ENCODE data around the gene TRMT1.

TRMT1 gene

GRCh38 chr19:13139633-13140311 is 23.2 kb upstream of the TRMT1 start:
- Histone ChIP-seq H3K4me3 (ENCODE audit: severe bottlenecking) (no peak overlapping the region), H3K9me3 (ENCODE audit: severe bottlenecking) (no peaks in the 10 kb centered on the region), H3K36me3 (ENCODE audit: low read depth) (peaks cover 55% of the 10 kb centered on the region), H3K27me3 (ENCODE audit: insufficient read depth, poor library complexity, severe bottlenecking) (no peaks in the 10 kb centered on the region), H3K4me1 (ENCODE audit: insufficient read depth, poor library complexity, severe bottlenecking) (peaks cover 5% of the 10 kb centered on the region), H3K27ac (ENCODE audit: poor library complexity, severe bottlenecking) (no peak overlapping the region)
- no peak for TF ChIP-seq CTCF (IDR thresholded peaks at IDR 0.05; ENCODE audit: poor library complexity, severe bottlenecking)
- no peak for DNase-seq (ENCODE audit: low spot score)
- no peak for ATAC-seq (ENCODE audit: low read depth)

GRCh38 chr19:13138916-13139198 is 22.3 kb upstream of the TRMT1 start:
- ATAC-seq (ENCODE audit: low read depth), result no peak
- peaks cover 5% of the 10 kb centered on the region for H3K4me1 ChIP-seq (ENCODE audit: insufficient read depth, poor library complexity, severe bottlenecking)
- no peak for DNase-seq (ENCODE audit: low spot score)
- no peaks in the 10 kb centered on the region for H3K27me3 ChIP-seq (ENCODE audit: insufficient read depth, poor library complexity, severe bottlenecking)
- peaks cover 46% of the 10 kb centered on the region for H3K36me3 ChIP-seq (ENCODE audit: low read depth)
- TF ChIP-seq CTCF (IDR thresholded peaks at IDR 0.05; ENCODE audit: poor library complexity, severe bottlenecking), result no peak
- no peak overlapping the region for H3K4me3 ChIP-seq (ENCODE audit: severe bottlenecking)
- H3K9me3 ChIP-seq (ENCODE audit: severe bottlenecking), result no peaks in the 10 kb centered on the region
- H3K27ac ChIP-seq (ENCODE audit: poor library complexity, severe bottlenecking), result no peak overlapping the region

- Histone ChIP-seq H3K4me3 (ENCODE audit: severe bottlenecking) (no peak overlapping the region), H3K27ac (ENCODE audit: poor library complexity, severe bottlenecking) (no peak overlapping the region), H3K27me3 (ENCODE audit: insufficient read depth, poor library complexity, severe bottlenecking) (no peaks in the 10 kb centered on the region), H3K4me1 (ENCODE audit: insufficient read depth, poor library complexity, severe bottlenecking) (peaks cover 4% of the 10 kb centered on the region), H3K36me3 (ENCODE audit: low read depth) (peaks cover 41% of the 10 kb centered on the region), H3K9me3 (ENCODE audit: severe bottlenecking) (no peaks in the 10 kb centered on the region)
- ATAC-seq (ENCODE audit: low read depth), result no peak
- no peak for DNase-seq (ENCODE audit: low spot score)
- TF ChIP-seq CTCF (IDR thresholded peaks at IDR 0.05; ENCODE audit: poor library complexity, severe bottlenecking), result no peak
Measured at GRCh38 chr19:13138171-13138915, 21.8 kb upstream of the TRMT1 start.

- H3K27ac ChIP-seq (ENCODE audit: poor library complexity, severe bottlenecking), result no peak overlapping the region
- H3K4me1 ChIP-seq (ENCODE audit: insufficient read depth, poor library complexity, severe bottlenecking), result no peaks in the 10 kb centered on the region
- no peaks in the 10 kb centered on the region for H3K9me3 ChIP-seq (ENCODE audit: severe bottlenecking)
- peaks cover 41% of the 10 kb centered on the region for H3K36me3 ChIP-seq (ENCODE audit: low read depth)
- no peak for DNase-seq (ENCODE audit: low spot score)
- H3K27me3 ChIP-seq (ENCODE audit: insufficient read depth, poor library complexity, severe bottlenecking), result no peaks in the 10 kb centered on the region
- no peak overlapping the region for H3K4me3 ChIP-seq (ENCODE audit: severe bottlenecking)
- no peak for ATAC-seq (ENCODE audit: low read depth)
- TF ChIP-seq CTCF (IDR thresholded peaks at IDR 0.05; ENCODE audit: poor library complexity, severe bottlenecking), result no peak
Measured at GRCh38 chr19:13137290-13137794, 20.8 kb upstream of the TRMT1 start.
